ENCODE measurements around the gene FMN1.

The FMN1 gene

DNA sequence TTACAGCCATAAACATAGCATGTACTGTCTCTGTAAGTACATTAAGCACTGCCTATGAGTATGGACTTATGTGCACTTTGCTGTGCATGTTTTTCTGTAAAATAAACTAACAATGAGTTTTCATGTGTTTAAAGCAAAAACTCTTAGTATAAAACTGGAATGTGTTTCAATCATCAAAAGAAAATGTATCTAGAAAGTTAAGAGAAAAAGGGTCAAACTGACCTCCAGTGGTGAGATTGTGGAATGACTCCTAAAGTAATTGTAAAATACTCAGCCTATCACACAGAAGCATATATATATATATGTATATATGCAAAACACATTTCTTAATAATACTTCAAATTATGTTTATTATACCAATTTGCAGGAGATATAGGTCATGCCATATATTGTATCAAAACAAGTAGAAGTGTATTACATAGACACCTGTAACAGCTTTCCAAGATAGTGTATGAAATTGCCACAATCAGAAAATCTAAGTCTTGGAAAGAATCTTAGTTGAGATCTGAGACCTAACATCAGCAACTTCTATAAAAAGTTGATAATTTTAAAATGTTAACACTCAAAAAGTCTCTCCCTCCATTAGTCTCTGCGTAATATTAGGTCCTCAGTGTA lies 199.6 kb downstream of the FMN1 start:
- in situ Hi-C loops (cut with HindIII; ENCODE audit: low sequenced_read_pairs), result no loop called here

- in situ Hi-C loops (cut with HindIII; ENCODE audit: low sequenced_read_pairs), result no loop called here
Measured at GRCh38 chr15:32993285-32993684, 201.2 kb downstream of the FMN1 start.

DNA sequence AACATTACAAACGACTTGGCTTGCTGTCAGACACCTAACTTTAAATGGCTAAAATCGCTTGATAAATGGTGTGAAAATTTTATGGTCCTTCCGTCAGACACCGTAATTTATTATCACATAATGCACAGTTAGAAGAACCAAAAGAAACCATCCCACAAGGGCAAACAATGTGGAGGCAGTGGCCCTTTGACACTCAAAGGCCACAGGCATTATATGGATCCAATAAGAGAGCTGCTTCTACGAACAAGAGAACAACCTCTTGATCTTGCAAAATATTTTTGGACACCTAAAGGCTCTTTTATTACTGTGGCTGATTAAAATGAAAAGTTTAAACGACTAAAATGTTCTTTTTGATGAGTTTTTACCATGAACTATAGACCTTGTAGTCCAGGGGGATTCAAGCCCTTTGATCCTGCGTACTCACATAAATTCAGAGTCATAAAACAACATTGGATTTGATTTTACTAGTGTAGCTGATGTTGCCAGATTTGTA lies 202.8 kb downstream of the FMN1 start:
- in situ Hi-C loops (cut with HindIII; ENCODE audit: low sequenced_read_pairs), result no loop called here

DNA sequence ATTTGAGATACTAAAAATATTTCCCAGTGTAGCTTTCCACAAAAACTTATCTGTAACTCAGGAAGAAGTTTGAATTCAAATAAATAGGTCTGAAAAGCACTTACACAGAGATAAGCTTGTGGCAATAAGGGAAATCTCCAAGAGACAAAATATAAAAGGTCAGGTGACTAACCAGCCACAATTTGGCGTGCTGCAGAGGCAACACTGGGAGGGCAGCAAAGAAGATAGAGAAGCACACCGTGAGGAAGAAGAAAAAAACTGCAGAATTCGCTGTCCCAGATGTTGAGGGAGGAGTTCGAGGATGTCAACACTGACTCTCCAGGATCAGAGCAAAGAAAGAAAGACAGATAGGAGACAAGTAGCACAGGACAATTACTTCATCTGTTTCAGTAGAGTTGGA lies 204.4 kb downstream of the FMN1 start:
- in situ Hi-C loops (cut with HindIII; ENCODE audit: low sequenced_read_pairs), result no loop called here

GRCh38 chr15:32987067-32987466 lies 207.4 kb downstream of the FMN1 start:
- in situ Hi-C loops (cut with HindIII; ENCODE audit: low sequenced_read_pairs), result no loop called here

- in situ Hi-C loops (cut with HindIII; ENCODE audit: low sequenced_read_pairs), result no loop called here
Measured at GRCh38 chr15:32986147-32986546, 208.4 kb downstream of the FMN1 start.

GRCh38 chr15:32983679-32984078 lies 210.8 kb downstream of the FMN1 start:
- in situ Hi-C loops (cut with HindIII; ENCODE audit: low sequenced_read_pairs), result no loop called here

GRCh38 chr15:32982001-32982400 lies 212.5 kb downstream of the FMN1 start:
- in situ Hi-C loops (cut with HindIII; ENCODE audit: low sequenced_read_pairs), result no loop called here

DNA sequence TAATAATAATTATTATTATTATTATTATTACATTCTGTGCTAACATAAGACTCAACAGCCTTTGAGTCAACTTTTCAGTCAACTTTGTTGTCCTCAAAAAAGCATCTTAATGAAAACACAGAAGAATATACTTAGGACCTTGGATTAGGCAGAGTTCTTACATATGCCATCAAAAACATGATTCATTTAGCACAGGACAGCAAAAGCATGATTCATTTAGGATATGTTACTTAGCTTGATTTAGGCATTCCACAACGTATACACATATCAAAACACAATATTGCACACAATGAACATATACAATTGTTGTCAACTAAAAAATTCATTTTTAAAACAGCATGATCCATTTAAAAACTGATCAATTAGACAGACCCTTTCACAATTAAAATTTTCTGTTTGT lies 213.0 kb downstream of the FMN1 start:
- in situ Hi-C loops (cut with HindIII; ENCODE audit: low sequenced_read_pairs), result no loop called here

DNA sequence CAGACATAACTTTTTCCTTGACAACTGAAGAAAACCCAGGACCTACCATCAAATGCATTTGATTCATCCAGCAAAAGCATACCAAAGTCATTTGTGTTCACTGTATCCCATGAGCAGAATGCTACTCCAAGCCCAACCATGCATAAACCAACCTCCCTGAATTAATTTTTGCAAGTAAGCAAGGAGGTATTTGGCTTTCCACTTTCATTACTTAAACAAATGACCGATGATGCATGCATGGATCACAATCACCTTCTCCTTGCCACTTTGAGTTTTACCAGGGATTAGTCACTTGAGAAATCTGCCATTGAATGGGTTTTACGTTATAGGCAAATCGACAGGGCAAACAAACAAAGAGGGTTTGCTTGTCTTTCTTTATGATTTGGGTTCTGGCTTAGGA lies 214.8 kb downstream of the FMN1 start:
- in situ Hi-C loops (cut with HindIII; ENCODE audit: low sequenced_read_pairs), result loop anchor here (5.0 kb wide), 1 partner anchor 38 kb away; no protein-coding TSS in a partner anchor

DNA sequence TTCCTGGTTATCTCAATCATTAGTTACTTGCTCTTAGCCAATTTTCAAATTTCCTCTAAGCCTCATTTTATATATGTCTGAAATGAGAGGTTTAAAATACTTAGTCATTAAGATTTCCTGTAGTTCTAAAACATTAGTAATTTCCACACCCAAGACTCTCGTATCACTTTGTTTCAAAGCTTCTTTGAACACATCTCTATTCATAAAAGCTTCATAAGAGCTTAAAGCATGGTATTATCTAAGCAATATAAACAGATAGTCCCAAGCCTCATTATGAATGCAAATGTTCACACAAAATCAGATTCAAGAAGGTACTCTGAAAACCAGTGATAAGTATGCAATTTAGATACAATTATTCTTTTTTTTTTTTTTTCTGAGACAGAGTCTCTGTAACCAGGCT lies 217.0 kb downstream of the FMN1 start:
- in situ Hi-C loops (cut with HindIII; ENCODE audit: low sequenced_read_pairs), result loop anchor here (5.0 kb wide), 1 partner anchor 40 kb away; no protein-coding TSS in a partner anchor

DNA sequence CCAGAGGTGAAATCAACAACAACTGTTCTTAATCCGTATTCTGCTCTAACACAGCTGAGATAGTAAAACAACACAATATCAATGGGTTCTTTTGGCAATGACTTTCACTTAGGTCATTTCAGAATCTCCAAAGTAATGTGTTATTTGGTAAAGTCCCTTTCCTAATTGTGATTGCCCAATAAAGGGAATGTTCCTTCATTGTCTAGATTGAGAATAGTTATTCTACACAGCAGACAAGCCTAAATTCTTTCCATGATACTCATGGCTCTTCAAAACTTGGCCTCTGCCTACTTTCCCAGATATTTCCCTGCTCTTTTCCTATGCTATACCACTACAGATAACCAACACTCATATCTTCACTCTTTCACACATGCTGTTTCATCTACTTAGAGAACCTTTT lies 219.8 kb downstream of the FMN1 start:
- in situ Hi-C loops (cut with HindIII; ENCODE audit: low sequenced_read_pairs), result loop anchor here (5.0 kb wide), 1 partner anchor 43 kb away; no protein-coding TSS in a partner anchor

GRCh38 chr15:32972686-32973085 lies 221.8 kb downstream of the FMN1 start:
- in situ Hi-C loops (cut with HindIII; ENCODE audit: low sequenced_read_pairs), result no loop called here

DNA sequence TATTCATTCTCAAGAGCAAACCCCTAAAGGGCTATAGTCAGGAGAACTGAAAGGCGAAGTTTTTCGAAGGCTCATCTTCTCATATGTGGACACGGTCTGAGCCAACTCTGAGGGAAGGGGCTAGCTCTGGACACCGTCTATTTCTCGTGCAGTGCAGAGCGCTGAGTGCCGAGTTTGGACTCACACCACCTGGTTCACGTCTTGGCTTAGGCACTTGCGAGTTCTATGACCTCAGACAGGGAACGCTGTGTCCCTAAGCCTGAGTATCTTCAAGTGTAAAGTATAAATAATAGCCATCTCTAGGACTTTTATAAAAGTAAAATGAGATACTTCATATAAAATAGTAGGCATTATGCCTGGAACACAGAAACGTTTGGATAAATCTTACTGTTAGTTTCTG lies 223.7 kb downstream of the FMN1 start:
- in situ Hi-C loops (cut with HindIII; ENCODE audit: low sequenced_read_pairs), result no loop called here

DNA sequence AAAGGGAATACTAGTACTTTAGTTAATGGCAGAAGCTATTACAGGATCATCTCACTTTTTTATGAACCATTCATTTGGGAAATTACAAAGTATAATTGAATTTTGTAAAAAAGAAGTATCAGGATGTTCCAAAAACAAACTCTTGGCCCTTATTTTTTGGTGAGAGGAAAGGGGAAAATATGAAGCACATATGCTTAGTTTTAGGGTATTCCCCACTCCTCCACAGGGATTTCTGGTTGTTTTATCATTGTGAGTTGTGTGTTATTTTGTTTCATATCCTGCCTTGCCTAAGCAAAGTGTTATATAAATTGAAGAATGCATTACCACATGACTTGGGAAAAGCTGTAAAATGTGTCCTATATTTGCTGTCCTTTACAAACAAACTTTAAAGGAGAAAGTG lies 227.0 kb downstream of the FMN1 start:
- in situ Hi-C loops (cut with HindIII; ENCODE audit: low sequenced_read_pairs), result no loop called here

DNA sequence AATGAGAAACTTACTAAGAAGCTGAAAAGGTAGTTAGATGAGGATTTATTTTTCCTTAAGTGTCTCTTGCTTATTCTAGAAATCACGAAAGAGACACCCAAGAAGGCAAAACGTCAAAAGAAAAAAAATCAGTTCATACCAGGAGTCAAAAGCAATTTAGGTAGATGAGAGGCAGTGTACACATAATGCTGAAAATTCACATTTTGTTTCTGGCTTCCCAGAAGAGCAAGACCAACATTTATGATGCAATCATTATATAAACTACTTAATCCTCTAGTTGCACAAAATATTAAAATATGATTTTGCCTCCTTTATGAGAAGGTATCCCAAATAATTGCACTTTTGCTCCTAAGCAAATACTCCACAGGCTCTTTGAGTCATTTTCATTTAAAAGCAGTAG lies 228.0 kb downstream of the FMN1 start:
- in situ Hi-C loops (cut with HindIII; ENCODE audit: low sequenced_read_pairs), result no loop called here

DNA sequence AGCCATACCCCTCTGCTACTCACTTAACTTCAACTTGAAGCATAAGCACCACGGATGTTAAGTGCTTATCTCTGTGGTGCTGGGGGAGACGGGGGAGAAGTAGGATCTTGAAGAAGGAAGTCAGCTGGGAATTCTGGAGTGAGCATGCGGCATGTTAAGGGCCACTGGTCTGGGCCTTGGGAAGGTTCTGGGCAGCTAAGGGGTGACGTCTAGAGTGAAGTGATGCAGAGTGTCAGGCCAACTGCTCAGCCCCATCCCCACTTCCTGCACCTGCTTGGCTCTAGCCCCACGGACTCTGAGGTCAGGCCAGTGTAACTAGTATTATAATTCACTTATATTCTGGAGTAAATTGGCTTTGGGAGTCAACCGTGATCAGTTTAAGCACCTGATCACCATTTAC lies 228.6 kb downstream of the FMN1 start:
- in situ Hi-C loops (cut with HindIII; ENCODE audit: low sequenced_read_pairs), result no loop called here

DNA sequence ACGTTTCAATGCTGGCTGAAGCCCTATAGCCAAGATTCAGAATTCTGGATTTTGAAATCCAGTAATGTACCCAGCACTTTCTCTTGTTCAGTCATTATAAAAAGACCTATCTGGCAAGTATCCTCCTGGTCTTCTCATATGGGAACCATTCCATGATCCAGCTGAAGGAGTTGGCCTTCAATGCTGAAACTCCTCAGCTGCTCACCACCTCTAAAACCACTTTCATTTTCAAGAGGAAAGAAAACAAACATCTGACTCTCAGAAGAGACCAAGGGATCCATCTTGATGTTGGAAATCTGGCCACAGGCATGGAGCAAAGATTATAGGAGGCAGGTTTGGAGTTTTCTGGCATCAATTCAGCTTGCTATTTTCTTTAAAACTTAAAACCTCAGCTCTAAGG lies 235.4 kb downstream of the FMN1 start:
- in situ Hi-C loops (cut with HindIII; ENCODE audit: low sequenced_read_pairs), result no loop called here

- in situ Hi-C loops (cut with HindIII; ENCODE audit: low sequenced_read_pairs), result no loop called here
Measured at GRCh38 chr15:32957219-32957618, 237.3 kb downstream of the FMN1 start.

DNA sequence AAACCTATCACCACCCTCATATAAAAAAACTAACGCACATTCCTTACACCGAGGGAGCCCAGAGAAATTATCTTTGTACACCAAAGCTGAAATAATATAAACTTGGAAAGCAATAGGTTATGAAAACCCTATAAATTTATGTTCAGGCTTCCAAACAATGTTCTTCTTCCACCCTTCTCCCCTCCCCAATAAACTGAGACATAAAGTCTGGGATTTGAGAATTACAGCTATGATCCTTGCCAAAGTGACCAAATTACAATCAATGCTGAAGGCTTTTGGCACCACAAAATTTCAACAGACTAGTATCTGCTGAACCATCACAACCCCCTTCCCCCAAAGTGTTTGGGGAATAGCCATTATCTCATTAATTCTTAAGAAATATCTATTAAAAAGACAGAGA lies 237.8 kb downstream of the FMN1 start:
- in situ Hi-C loops (cut with HindIII; ENCODE audit: low sequenced_read_pairs), result no loop called here

- in situ Hi-C loops (cut with HindIII; ENCODE audit: low sequenced_read_pairs), result no loop called here
Measured at GRCh38 chr15:32956006-32956405, 238.5 kb downstream of the FMN1 start.

DNA sequence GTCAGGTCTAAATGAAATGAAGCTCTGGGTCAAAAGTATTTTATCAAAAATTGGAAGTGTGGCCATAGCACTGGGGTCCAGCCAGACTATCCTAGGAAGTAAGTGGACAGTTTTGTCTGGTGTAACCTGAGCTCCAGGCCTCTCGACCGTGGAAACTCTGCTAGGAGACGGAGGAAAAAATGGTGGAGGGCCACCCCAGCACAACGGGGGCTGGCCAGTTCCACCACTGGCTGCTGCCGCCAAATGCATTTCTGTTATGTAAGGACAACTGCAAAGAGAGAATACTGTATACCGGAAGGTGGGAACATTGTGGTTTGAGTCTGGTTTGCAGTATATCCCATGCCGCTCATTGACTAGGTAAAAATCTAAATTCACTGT lies 241.0 kb downstream of the FMN1 start:
- in situ Hi-C loops (cut with HindIII; ENCODE audit: low sequenced_read_pairs), result no loop called here

DNA sequence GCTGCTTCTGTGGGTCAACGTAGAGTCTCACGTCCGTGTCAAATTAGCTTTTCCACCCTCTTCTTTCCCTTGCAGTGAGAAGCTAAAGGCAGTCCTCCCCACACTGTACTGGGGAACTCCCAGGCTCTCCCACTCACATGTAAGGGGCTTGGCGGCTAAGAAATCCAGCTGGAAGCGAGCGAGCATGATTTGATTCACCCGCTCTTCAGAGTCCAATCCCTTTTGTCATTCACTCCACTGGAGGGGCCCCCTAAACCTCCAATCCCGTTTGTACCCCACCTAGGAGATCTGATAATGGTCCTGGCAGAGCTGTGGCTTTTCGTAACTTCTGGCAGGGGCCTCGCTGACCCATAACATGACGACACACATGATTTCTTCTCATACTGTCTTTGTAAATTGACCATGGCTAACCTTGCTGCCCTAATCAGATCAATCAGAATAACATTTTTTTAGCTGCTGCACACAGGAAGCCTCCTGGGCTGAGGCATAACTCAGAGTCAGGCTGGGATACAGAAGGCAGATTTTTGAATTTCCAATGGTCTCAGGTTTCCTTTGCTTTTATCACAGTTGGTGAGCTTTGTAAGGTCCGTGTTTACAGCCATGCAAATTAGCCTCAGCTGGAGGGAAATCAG lies 241.5 kb downstream of the FMN1 start:
- in situ Hi-C loops (cut with HindIII; ENCODE audit: low sequenced_read_pairs), result no loop called here
